ENCODE measurements around the gene SH2D4B. TPM values are rescaled to one million over a fixed set of nuclear protein-coding genes. Genes with fewer than 3 reads are reported as not detected.

SH2D4B gene
- polyA plus RNA-seq, 4 donors = 0.07 to 0.20 (median 0.14) TPM

GRCh38 chr10:80614576-80615416 lies 77.1 kb downstream of the SH2D4B start:
- no peak for DNase-seq (ENCODE audit: low read depth in 4 of 4, low spot score in 3 of 4)

- no peak for DNase-seq (ENCODE audit: low read depth in 4 of 4, low spot score in 3 of 4)
These were observed 80.1 kb downstream of the SH2D4B start for GRCh38 chr10:80617807-80618206.

GRCh38 chr10:80619036-80619435 lies 81.3 kb downstream of the SH2D4B start:
- DNase-seq (ENCODE audit: low read depth in 4 of 4, low spot score in 3 of 4) = no peak

DNA sequence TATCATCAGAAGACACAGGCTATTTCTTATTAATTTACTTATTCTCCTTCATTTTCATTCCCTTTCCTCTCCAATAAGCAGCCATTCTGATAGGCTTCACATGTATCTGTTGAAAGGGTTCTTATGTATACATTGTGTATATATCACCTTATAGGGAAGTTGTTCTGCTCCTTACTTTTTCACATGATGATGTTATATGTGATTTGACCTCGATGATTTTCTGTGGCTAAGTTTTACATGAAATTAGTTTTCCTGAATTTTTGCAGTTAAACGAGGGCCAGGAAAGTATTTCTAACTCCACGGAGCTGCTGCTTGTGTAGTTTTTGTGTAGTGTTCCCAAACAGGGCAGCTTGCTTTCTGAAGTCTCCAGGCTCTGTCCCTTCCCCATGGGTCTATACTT lies 84.5 kb downstream of the SH2D4B start:
- DNase-seq (ENCODE audit: low read depth in 4 of 4, low spot score in 3 of 4) = no peak

GRCh38 chr10:80630324-80630723 lies 92.6 kb downstream of the SH2D4B start:
- DNase-seq (ENCODE audit: low read depth in 4 of 4, low spot score in 3 of 4) = no peak

- no peak for DNase-seq (ENCODE audit: low read depth in 4 of 4, low spot score in 3 of 4)
These were observed 95.0 kb downstream of the SH2D4B start for GRCh38 chr10:80632742-80633141.

DNA sequence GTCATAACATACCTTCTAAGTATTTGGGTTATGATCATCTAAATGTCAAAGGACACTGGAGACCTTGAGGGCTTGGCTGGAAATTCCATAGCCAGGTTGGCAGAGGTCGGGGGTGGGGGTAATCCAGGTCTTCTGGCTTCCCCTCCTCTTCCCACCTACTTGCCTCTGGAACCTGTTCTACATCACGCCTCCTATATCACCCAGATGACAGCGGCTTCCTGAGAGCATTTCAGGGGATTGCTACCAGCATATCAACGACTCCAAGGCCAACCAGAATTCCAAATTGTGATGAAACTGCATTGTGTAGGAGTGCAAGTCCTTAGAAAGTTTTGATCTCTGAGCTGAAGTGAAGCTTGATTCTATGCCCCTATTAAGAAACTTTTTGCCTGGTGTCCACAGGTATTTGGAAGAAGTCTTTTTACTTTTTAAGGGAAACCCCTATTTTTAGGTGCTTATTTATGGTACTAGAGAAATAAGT lies 95.7 kb downstream of the SH2D4B start:
- no peak for DNase-seq (ENCODE audit: low read depth in 4 of 4, low spot score in 3 of 4)

DNA sequence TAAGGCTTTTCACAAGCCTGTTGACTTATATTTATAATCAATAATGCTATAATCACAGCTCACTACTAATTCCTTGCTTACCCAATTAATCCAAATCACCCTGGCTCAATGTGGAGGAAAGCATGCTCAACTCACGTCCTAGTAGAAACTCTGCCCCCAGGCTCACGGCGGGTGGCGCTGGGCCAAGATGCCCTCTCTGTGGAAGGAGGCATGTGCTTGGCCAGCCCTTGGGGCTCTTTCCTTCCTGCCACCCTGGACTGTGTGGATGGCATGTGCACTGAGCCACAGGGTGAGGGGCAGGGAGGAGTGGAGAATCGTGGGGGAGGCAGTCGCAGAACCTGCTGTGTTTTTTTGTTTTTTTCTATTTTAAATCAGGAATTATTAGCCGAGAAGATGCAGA lies 96.2 kb downstream of the SH2D4B start:
- DNase-seq (ENCODE audit: low read depth in 4 of 4, low spot score in 3 of 4) = no peak

DNA sequence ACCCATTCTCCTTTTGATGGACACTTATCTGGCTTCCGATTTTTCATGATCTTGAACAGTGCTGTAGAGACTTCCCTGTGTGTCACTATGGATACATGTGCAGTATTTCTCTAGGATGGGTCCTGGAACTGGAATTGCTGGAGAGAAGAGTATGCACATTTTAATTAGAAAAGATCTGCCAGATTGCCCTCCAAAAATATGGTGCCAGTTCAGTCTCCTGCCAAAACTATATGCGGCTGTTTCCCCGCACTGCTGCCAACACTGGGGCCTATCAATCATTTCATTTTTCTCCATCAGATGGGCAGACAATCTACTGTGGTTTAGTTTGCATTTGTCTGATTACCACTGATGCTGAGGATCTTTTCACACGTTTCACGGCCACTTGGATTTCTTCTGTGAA lies 105.0 kb downstream of the SH2D4B start:
- DNase-seq (ENCODE audit: low read depth in 4 of 4, low spot score in 3 of 4) = no peak

DNA sequence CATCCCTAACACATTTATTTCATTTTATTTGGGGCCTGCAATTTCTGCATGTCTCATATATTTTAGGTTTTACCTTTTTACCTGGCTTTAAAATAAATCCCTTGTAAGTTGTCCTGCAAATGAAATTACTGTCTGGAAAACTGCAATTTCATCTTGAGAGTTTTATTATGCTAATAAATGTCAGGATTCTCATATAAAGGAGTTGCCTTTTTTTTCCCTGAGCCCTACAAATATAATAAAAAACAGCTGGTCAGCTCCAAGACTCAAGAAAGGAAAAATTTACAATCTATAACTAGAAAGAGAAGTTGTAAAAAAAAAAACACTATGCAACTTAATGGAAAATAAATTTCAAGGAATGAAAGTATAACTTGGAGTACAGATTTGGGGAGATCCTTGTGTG lies 108.7 kb downstream of the SH2D4B start:
- DNase-seq (ENCODE audit: low read depth in 4 of 4, low spot score in 3 of 4) = peak in 1 of 4 donors; percentile 55

DNA sequence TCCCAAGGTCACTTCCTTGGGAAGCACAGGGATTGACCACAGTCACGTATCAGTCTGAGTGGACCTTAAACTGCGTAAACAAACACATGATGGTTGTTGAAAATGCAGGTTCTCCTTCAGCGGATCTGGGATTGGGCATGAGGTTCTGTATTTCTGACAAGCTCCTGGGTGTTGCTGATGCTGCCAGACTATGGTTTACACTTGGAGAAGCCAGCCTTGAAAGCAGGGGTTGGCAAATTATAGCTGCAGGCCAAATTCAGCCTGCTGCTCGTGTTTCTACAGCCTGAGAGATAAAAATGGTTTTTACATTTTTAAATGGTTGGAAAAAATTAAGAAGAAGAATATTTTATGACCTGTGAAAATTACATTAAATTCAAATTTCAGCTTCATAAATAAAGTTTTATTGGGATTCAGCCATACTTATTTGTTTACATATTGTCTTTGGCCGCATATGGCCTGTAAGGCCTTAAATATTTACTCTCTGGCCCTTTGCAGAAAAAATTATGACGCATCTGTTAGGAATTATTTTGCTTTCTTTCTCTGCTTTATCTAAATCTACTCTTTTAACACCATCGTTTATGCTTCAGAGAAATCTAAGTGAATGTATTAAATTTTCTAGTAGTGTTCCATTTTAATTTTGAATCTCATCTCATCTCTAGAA lies 109.6 kb downstream of the SH2D4B start:
- DNase-seq (ENCODE audit: low read depth in 4 of 4, low spot score in 3 of 4) = no peak

- no peak for DNase-seq (ENCODE audit: low read depth in 4 of 4, low spot score in 3 of 4)
These were observed 110.4 kb downstream of the SH2D4B start for GRCh38 chr10:80648106-80648505.

- no peak for DNase-seq (ENCODE audit: low read depth in 4 of 4, low spot score in 3 of 4)
These were observed 111.5 kb downstream of the SH2D4B start for GRCh38 chr10:80649183-80649582.

GRCh38 chr10:80655898-80656297 lies 118.2 kb downstream of the SH2D4B start:
- no peak for DNase-seq (ENCODE audit: low read depth in 4 of 4, low spot score in 3 of 4)

GRCh38 chr10:80658068-80658467 lies 120.4 kb downstream of the SH2D4B start:
- no peak for DNase-seq (ENCODE audit: low read depth in 4 of 4, low spot score in 3 of 4)

DNA sequence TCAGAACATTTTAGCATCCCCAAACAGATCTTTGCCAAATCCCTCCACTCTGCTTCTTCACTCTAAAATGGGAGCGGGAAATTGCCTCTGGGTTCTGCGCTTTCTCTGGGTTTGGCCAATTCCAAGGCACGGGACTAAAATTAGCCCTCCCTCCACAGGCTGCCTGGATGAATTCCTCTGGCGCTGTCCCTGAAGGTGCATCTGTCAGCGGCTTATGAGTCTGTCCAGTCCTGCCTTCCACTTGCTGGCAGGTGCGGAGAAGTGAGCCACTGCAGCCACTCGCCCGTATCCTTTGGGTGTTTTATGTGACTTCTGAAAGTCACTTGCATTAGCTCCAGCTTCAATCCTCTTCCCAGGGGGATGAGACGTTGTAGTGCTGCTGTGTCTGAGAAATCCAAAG lies 121.6 kb downstream of the SH2D4B start:
- DNase-seq (ENCODE audit: low read depth in 4 of 4, low spot score in 3 of 4) = no peak

DNA sequence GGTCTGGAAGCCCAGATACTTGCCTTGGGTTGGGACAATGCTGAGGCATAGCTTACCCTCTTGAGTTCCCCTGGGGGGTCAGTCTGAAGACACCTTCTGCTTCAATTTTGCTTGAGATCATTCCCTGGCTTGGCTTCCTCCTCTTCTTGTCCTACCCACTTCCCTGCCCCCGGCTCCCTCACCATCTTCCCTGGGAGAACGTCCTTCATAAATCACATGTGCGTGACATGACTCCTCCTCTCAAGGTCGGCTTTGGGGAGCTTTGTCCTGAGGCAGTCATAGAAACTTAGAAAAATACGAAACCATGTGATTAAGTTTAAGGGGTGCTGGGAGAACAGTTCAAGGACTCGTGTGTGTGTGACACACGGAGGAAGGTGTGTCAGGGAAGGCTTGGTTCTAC lies 122.6 kb downstream of the SH2D4B start:
- no peak for DNase-seq (ENCODE audit: low read depth in 4 of 4, low spot score in 3 of 4)

- DNase-seq (ENCODE audit: low read depth in 4 of 4, low spot score in 3 of 4) = no peak
These were observed 123.0 kb downstream of the SH2D4B start for GRCh38 chr10:80660736-80661135.

DNA sequence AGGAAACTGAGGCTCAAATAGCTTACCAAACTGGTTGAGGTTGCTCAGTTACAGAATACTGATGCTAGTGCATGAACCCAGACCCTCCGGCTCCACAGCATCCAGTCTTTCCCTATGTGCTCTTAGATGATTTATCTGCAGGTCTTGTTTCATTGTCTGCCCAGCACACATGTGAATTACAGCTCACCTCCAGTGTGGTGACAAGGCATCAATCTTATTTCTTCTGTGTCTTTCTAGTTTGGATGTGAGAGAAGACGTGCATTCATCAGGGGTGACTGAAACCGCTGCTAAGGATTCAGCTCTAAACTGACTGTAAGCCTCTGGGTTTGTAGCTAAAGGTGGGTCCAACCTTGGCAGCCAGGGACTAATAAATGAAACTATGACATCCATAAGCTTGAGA lies 123.8 kb downstream of the SH2D4B start:
- DNase-seq (ENCODE audit: low read depth in 4 of 4, low spot score in 3 of 4) = no peak

- peak; percentile 63 to 79 (median 70) for DNase-seq (ENCODE audit: low read depth in 4 of 4, low spot score in 3 of 4)
These were observed 124.9 kb downstream of the SH2D4B start for GRCh38 chr10:80662429-80663261.

DNA sequence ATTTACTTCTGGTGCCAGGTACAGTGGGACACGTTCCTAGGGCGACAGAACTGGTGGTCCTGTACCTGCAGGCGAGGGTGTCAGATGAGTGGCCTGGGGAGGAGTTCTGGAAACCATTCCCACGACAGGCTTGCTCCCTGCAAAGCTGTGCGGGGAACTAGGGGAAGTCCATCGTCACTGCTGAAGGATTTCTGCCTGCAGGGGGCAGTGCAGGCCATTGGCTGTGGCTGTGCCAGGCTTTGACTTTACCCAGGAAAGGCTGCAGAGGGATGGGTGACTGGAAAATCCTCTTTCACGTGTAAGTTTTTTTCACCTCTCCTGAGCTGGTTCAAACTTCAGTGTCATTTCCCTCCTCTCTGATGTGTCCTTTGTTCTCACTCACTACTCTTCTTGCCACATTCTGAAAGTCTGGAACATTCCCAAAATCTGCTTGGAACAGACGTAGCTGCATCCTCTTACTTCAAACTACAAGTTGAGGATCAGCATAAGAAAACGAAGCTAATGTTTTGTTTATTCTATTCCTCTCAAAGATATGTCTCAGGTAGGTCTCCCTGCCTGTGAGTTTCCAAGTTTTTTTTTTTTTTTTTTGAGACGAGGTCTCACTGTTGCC lies 126.5 kb downstream of the SH2D4B start:
- peak; percentile 58 to 75 (median 68) for DNase-seq (ENCODE audit: low read depth in 4 of 4, low spot score in 3 of 4)
